HepG2 (cell line): ENCODE results near the gene CD209.

Experiments used
- HNRNPLL ChIP-seq: fragments of 200-400 bp; formaldehyde crosslinking; IDR thresholded peaks from 2 replicates; pipeline ENCODE4 v1.6.1; 2017; ENCODE audit warnings: mild to moderate bottlenecking, low read depth, low read length; ENCODE audit not compliant: poor library complexity, severe bottlenecking
- JUND ChIP-seq: sonication (generic); formaldehyde crosslinking; IDR thresholded peaks from 2 replicates; pipeline ENCODE4 v1.8.0; 2022; ENCODE audit warnings: mild to moderate bottlenecking, missing genetic modification reagents
- MYNN ChIP-seq: sonication (generic); formaldehyde crosslinking; IDR thresholded peaks from 2 replicates; pipeline ENCODE4 v1.4.0; 2020; ENCODE audit warnings: mild to moderate bottlenecking, low read depth, missing genetic modification reagents
- PHF8 ChIP-seq: sonication (generic); formaldehyde crosslinking; IDR thresholded peaks from 2 replicates; pipeline ENCODE4 v1.5.0; 2020; ENCODE audit warnings: missing genetic modification reagents
- SRSF9 ChIP-seq: fragments of 200-400 bp; formaldehyde crosslinking; IDR thresholded peaks from 2 replicates; pipeline ENCODE4 v1.6.1; 2018; ENCODE audit warnings: borderline replicate concordance, mild to moderate bottlenecking, low read depth, low read length; ENCODE audit not compliant: insufficient read depth, poor library complexity, severe bottlenecking
- ZBTB33 ChIP-seq: sonication (generic); formaldehyde crosslinking; IDR thresholded peaks from 2 replicates; pipeline ENCODE4 v1.4.0; 2020; ENCODE audit warnings: missing genetic modification reagents
- ZNF24 ChIP-seq: fragments of 450-650 bp; IDR thresholded peaks from 2 replicates; pipeline ENCODE4 v1.6.1; 2017; ENCODE audit warnings: antibody characterized with exemption, mild to moderate bottlenecking
- ZNF292 ChIP-seq: sonication (generic); formaldehyde crosslinking; IDR thresholded peaks from 2 replicates; pipeline ENCODE4 v1.8.1; 2022; ENCODE audit warnings: mild to moderate bottlenecking, low read depth, missing genetic modification reagents, borderline replicate concordance
- ZNF777 ChIP-seq: sonication (generic); formaldehyde crosslinking; IDR thresholded peaks from 2 replicates; pipeline ENCODE4 v1.4.0; 2020; ENCODE audit warnings: missing genetic modification reagents

GRCh38 chr19:7734220-7735203, 12.8 kb downstream of the CD209 start:
- TF ChIP-seq PHF8 (CRISPR knock-in tag) (no peak), ZNF292 (CRISPR knock-in tag) (no peak), HNRNPLL (no peak), ZNF24 (no peak), ZNF777 (CRISPR knock-in tag) (no peak), ZBTB33 (CRISPR knock-in tag) (no peak), JUND (CRISPR knock-in tag) (no peak), MYNN (CRISPR knock-in tag) (no peak), SRSF9 (no peak)
